GM19240 (cell line): ENCODE results near the gene PRKG2.

Source experiments
- DNase-seq: peaks from one replicate; pipeline ENCODE4 v3.0.0; 2011; ENCODE audit warnings: low spot score; ENCODE audit not compliant: insufficient read length

The PRKG2 gene

DNA sequence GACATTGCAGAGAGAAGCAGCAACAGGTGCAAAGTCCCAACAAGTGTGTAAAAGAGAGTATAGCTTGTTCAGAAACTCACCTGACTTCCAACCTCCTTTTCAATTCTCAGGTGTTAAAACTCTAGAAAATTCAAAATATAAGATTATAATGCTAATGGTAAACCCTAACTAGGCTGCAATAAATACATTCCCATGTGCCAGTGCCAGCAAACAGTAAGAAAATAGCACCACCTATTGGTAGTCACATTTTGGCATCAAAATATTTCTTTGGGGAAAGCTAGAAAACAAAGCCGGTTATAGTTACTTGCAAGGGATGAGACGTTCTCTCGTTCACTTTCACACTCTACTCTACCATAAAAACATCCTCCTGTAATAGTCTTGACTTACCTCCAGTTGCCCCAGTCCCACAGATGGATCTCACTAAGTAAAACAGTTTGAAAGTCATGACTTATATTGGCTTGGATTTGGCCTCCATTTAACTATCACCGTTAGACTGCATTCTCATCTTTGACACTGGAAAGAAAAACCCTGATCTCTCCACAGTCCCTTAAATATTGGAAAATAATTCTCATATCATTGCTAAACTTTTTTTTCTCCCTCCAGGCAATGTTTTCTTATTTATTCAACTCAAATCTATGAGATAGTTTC, 174.9 kb downstream of the PRKG2 start:
- DNase-seq: no peak

GRCh38 chr4:81039351-81039972, 175.6 kb downstream of the PRKG2 start:
- no peak for DNase-seq

DNA sequence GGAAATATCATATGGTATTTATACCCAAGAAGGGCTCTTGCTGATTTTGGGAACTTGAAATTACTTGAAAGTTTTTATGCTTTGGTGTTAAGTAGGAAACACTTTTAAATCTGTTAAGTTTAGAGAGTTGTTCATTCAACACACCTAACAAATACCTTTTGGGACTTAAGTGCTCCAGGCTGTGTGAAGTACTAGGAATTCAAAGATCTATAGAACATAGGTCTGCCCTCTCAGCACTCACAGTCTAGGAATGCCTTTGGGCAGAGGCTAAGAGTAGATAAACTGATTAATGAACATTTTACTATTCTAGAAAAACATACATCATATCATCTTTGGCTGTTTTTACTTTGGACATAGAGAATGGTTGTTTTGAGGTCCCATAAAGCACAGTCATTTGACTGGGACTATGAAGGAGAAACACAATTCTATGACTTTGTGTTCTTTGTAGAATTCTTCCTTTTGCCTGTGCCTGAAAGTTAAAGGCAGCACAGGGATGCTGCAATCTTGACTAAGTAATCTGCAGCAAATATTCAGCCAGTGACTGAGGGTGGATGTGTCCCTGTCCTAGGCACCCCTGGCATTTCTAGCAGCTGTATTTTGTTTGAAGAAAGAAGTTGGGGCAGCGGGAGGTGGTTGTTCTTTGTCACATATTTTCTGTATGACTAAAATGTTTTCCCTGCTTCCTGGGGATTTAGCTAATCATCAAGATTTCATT, 176.2 kb downstream of the PRKG2 start:
- DNase-seq: no peak
